Keratinocyte (primary cell): ENCODE results near the gene PGAM5.

Source experiments
- CTCF ChIP-seq, 3 experiments: IDR thresholded peaks in 1 of 3; conservative IDR thresholded peaks in 1 of 3; optimal IDR thresholded peaks in 1 of 3; 2 replicates in 2 of 3; 3 replicates in 1 of 3; pipeline versions ENCODE3 to v1.5.1; 2011; ENCODE audit warnings: low read length in 3 of 3, mild to moderate bottlenecking in 3 of 3, moderate library complexity in 2 of 3, control low read depth in 1 of 3, inconsistent platforms in 1 of 3; ENCODE audit not compliant: insufficient read depth in 2 of 3; ENCODE audit errors: extremely low read depth in 1 of 3
- EZH2 ChIP-seq: IDR thresholded peaks from one replicate; pipeline ENCODE4 v1.6.1; 2012; ENCODE audit warnings: inconsistent platforms, mild to moderate bottlenecking, low read length, moderate library complexity

- TF ChIP-seq CTCF (optimal IDR thresholded peaks at IDR 0.05 in 1 of 3, IDR thresholded peaks at IDR 0.05 in 1 of 3, conservative IDR thresholded peaks at IDR 0.05 in 1 of 3; ENCODE audit: extremely low read depth in 1 of 3, insufficient read depth in 2 of 3, low read length in 3 of 3) (no peak), EZH2 (no peak)
Measured at GRCh38 chr12:132739600-132740312, 29.1 kb downstream of the PGAM5 start.
